ENCODE results near the gene SULT1A2.

SULT1A2 gene

DNA sequence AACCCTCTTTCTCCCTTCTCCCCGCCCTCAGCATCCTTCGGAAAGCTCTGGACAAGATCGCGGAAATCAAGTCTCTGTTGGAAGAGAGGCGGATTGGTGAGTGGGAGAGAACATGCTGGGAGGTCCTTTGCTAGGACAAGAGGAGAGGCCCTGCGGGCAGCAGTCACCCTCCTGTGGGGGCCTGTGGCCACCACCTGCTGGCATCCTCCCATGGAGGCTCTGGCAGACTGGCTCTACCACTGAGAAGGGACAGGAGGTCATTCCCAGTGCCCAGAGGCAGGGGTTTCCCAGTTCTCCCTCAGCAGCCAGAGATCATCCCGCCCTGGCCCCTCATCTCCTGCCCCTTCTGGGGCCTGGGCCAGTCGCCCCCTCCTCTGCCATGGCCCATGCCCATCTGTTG is 7.8 kb downstream of the SULT1A2 start:
- no peak overlapping the region for H3K4me2 ChIP-seq
- H3K36me3 ChIP-seq = peaks cover 74 to 94% (median 88%) of the 10 kb centered on the region in 11 experiments
- H3K27ac ChIP-seq = no peak overlapping the region
- H3K9me3 ChIP-seq (replicated peaks in 1 of 11) = no peaks in the 10 kb centered on the region
- peaks cover 0 to 8% (median 0%) of the 10 kb centered on the region in 11 experiments; a peak in 3 of 22 replicates for H4K20me1 ChIP-seq
- H3K9ac ChIP-seq = no peak overlapping the region
- H3K4me3 ChIP-seq = no peak overlapping the region
- H3K4me1 ChIP-seq = peaks cover 0 to 16% (median 0%) of the 10 kb centered on the region in 10 experiments; a peak in 6 of 20 replicates
- no peak for TF ChIP-seq Cebpa-rat (IDR thresholded peaks at IDR 0.05)
- H3K27me3 ChIP-seq = no peaks in the 10 kb centered on the region

DNA sequence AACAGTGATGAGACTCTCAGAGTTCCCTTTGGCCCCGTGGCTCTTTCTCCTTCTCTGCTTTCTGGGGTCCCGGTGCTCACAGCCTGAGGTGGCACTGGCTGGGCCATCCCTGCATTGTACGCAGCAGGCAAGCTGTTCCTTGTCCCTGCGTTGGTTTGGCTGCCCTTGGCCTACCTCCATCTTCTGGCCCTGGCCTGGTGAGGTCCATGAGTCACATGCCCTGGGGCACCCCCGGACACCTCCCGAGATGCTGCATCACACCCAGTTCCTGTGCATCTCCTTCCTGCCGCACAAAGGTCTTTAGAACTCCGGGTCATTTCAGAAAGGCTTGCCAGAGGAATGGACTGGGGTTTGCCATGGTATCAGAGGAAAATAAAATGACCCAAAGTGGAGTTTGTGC is 9.5 kb downstream of the SULT1A2 start:
- Histone ChIP-seq H3K9me3 (replicated peaks in 1 of 11) (no peaks in the 10 kb centered on the region), H3K36me3 (peaks cover 87 to 100% (median 97%) of the 10 kb centered on the region in 11 experiments), H4K20me1 (peaks cover 0 to 8% (median 0%) of the 10 kb centered on the region in 11 experiments; a peak in 4 of 22 replicates), H3K27ac (no peak overlapping the region), H3K4me2 (no peak overlapping the region; a peak in 1 of 22 replicates), H3K4me3 (no peak overlapping the region), H3K27me3 (no peaks in the 10 kb centered on the region), H3K4me1 (peaks cover 0 to 16% (median 0%) of the 10 kb centered on the region in 10 experiments; a peak in 6 of 20 replicates), H3K9ac (no peak overlapping the region)
- TF ChIP-seq Cebpa-rat (IDR thresholded peaks at IDR 0.05) = no peak

GRCh38 chr16:28586466-28586865 is 10.4 kb downstream of the SULT1A2 start:
- peaks cover 0 to 8% (median 0%) of the 10 kb centered on the region in 11 experiments; a peak in 4 of 22 replicates for H4K20me1 ChIP-seq

DNA sequence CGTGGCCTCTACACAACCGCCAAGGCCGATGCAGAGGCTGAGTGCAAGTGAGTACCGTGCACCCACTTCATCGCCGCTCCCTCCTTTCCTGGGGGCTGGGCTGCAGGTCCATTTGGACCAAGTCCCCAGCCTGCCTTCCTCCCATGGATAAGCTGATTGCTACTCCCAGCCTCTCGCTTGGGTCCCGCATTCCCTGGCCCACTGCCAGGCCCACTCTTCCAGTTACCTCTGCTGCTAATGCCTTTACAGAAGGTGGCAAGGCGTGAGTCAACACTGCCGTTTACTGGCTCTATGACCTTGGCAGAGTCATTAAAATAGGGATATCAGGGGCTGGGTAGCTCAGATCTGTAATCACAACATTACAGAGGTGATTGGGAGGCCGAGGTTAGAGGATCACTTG is 11.2 kb downstream of the SULT1A2 start:
- Histone ChIP-seq H3K27ac (no peak overlapping the region; a peak in 1 of 22 replicates), H3K36me3 (peaks cover 92 to 100% (median 98%) of the 10 kb centered on the region in 11 experiments), H4K20me1 (peaks cover 0 to 13% (median under 1%) of the 10 kb centered on the region in 11 experiments; a peak in 6 of 22 replicates), H3K9ac (peak overlapping the region in 3 of 11 experiments; percentile 25 to 51 (median 30); a peak in 2 of 22 replicates), H3K4me3 (no peak overlapping the region), H3K4me1 (peaks cover 0 to 16% (median 0%) of the 10 kb centered on the region in 10 experiments; a peak in 6 of 20 replicates), H3K9me3 (replicated peaks in 1 of 11) (no peaks in the 10 kb centered on the region), H3K4me2 (peak overlapping the region in 2 of 11 experiments; percentile 2 to 29; a peak in 2 of 22 replicates), H3K27me3 (no peaks in the 10 kb centered on the region)
- no peak for TF ChIP-seq Cebpa-rat (IDR thresholded peaks at IDR 0.05)

More at GRCh38 chr16:28586466-28586865, 10.4 kb downstream of the SULT1A2 start:
- peak overlapping the region in 1 of 11 experiments; percentile 51; a peak in 1 of 22 replicates for H3K9ac ChIP-seq
- H3K27ac ChIP-seq = no peak overlapping the region; a peak in 1 of 22 replicates
- H3K4me2 ChIP-seq = peak overlapping the region in 2 of 11 experiments; percentile 2 to 29; a peak in 1 of 22 replicates
- peaks cover 0 to 16% (median 0%) of the 10 kb centered on the region in 10 experiments; a peak in 6 of 20 replicates for H3K4me1 ChIP-seq
- H3K36me3 ChIP-seq = peaks cover 91 to 100% (median 98%) of the 10 kb centered on the region in 11 experiments
- no peak overlapping the region for H3K4me3 ChIP-seq
- H3K9me3 ChIP-seq (replicated peaks in 1 of 11) = no peaks in the 10 kb centered on the region
- H3K27me3 ChIP-seq = no peaks in the 10 kb centered on the region
- TF ChIP-seq Cebpa-rat (IDR thresholded peaks at IDR 0.05) = no peak

GRCh38 chr16:28580726-28581315 is 16.0 kb downstream of the SULT1A2 start:
- Histone ChIP-seq H3K4me2 (no peak overlapping the region), H3K4me1 (peaks cover 0 to 5% (median 0%) of the 10 kb centered on the region in 10 experiments; a peak in 6 of 20 replicates), H3K9ac (no peak overlapping the region), H3K27ac (no peak overlapping the region), H3K9me3 (replicated peaks in 1 of 11) (no peaks in the 10 kb centered on the region), H3K36me3 (peaks cover 57 to 72% (median 64%) of the 10 kb centered on the region in 11 experiments), H4K20me1 (peaks cover 0 to 32% (median 3%) of the 10 kb centered on the region in 11 experiments; a peak in 7 of 22 replicates), H3K27me3 (no peaks in the 10 kb centered on the region), H3K4me3 (no peak overlapping the region)
- TF ChIP-seq Cebpa-rat (IDR thresholded peaks at IDR 0.05) = no peak

GRCh38 chr16:28575446-28576109 is 21.3 kb downstream of the SULT1A2 start:
- Histone ChIP-seq H3K4me1 (peaks cover 12 to 32% (median 22%) of the 10 kb centered on the region in 10 experiments), H3K27me3 (no peaks in the 10 kb centered on the region), H3K9ac (no peak overlapping the region), H4K20me1 (peaks cover 17 to 77% (median 42%) of the 10 kb centered on the region in 11 experiments; a peak in 19 of 22 replicates), H3K36me3 (peaks cover 12 to 42% (median 21%) of the 10 kb centered on the region in 11 experiments; a peak in 20 of 22 replicates), H3K27ac (no peak overlapping the region), H3K4me3 (no peak overlapping the region), H3K4me2 (no peak overlapping the region), H3K9me3 (replicated peaks in 1 of 11) (no peaks in the 10 kb centered on the region)
- TF ChIP-seq Cebpa-rat (IDR thresholded peaks at IDR 0.05) = no peak

- no peak for TF ChIP-seq Cebpa-rat (IDR thresholded peaks at IDR 0.05)
- peaks cover 12 to 32% (median 22%) of the 10 kb centered on the region in 10 experiments for H3K4me1 ChIP-seq
- H3K4me3 ChIP-seq = no peak overlapping the region
- H3K27me3 ChIP-seq = no peaks in the 10 kb centered on the region
- H3K9ac ChIP-seq = no peak overlapping the region
- 0 out of 22 replicates have a peak, but pooled peaks cover 0 to 3% (median 0%) of the 10 kb centered on the region in 11 experiments for H3K9me3 ChIP-seq (replicated peaks in 1 of 11)
- H3K4me2 ChIP-seq = no peak overlapping the region
- peaks cover 8 to 37% (median 17%) of the 10 kb centered on the region in 11 experiments; a peak in 17 of 22 replicates for H3K36me3 ChIP-seq
- H4K20me1 ChIP-seq = peaks cover 18 to 74% (median 40%) of the 10 kb centered on the region in 11 experiments; a peak in 19 of 22 replicates
- no peak overlapping the region for H3K27ac ChIP-seq
Measured at GRCh38 chr16:28574925-28575324, 21.9 kb downstream of the SULT1A2 start.

- no peaks in the 10 kb centered on the region for H3K27me3 ChIP-seq
- H3K36me3 ChIP-seq = peaks cover 6 to 41% (median 20%) of the 10 kb centered on the region in 11 experiments; a peak in 16 of 22 replicates
- H4K20me1 ChIP-seq = peaks cover 18 to 83% (median 45%) of the 10 kb centered on the region in 11 experiments; a peak in 19 of 22 replicates
- peaks cover 12 to 32% (median 22%) of the 10 kb centered on the region in 10 experiments for H3K4me1 ChIP-seq
- H3K9ac ChIP-seq = no peak overlapping the region
- H3K4me3 ChIP-seq = no peak overlapping the region
- H3K9me3 ChIP-seq (replicated peaks in 1 of 11) = 0 out of 22 replicates have a peak, but pooled peaks cover 0 to 3% (median 0%) of the 10 kb centered on the region in 11 experiments
- TF ChIP-seq Cebpa-rat (IDR thresholded peaks at IDR 0.05) = no peak
- peak overlapping the region in 2 of 11 experiments; percentile 58 to 78; a peak in 5 of 22 replicates for H3K4me2 ChIP-seq
- peak overlapping the region in 2 of 11 experiments; percentile 30 to 37; a peak in 2 of 22 replicates for H3K27ac ChIP-seq
Measured at GRCh38 chr16:28573738-28574718, 22.8 kb downstream of the SULT1A2 start.
